SK-N-SH treated with all-trans-retinoic acid at 6 μM for 48 hours (cell line): ENCODE data around the gene LY6G5B.

Experiments used
- ATAC-seq: fragments of 200-7000 bp; cut with Tn5 transposase; 3 replicates; pipeline ENCODE4 v1.9.1; 2020; ENCODE audit warnings: mild to moderate bottlenecking, moderate library complexity
- ARNTL ChIP-seq: fragments of 450-650 bp; formaldehyde crosslinking; IDR thresholded peaks from 2 replicates; pipeline ENCODE4 v1.5.0; 2020; ENCODE audit warnings: low read depth, mild to moderate bottlenecking, moderate library complexity, borderline replicate concordance
- BACH2 ChIP-seq: fragments of 250-450 bp; sonication (Bioruptor Pico); IDR thresholded peaks from 2 replicates; pipeline ENCODE4 v1.9.0; 2021; ENCODE audit warnings: mild to moderate bottlenecking, borderline replicate concordance
- CREB5 ChIP-seq: fragments of 250-450 bp; sonication (Bioruptor Pico); IDR thresholded peaks from 2 replicates; pipeline ENCODE4 v1.5.1; 2020; ENCODE audit warnings: low read depth, mild to moderate bottlenecking, moderate library complexity
- CSDC2 ChIP-seq: fragments of 250-450 bp; sonication (Bioruptor Pico); IDR thresholded peaks from 2 replicates; pipeline ENCODE4 v1.5.0; 2020; ENCODE audit warnings: mild to moderate bottlenecking, moderate library complexity
- CSRNP3 ChIP-seq: fragments of 250-450 bp; sonication (Bioruptor Pico); IDR thresholded peaks from 2 replicates; pipeline ENCODE4 v1.5.1; 2021; ENCODE audit warnings: mild to moderate bottlenecking, moderate library complexity
- ESRRG ChIP-seq: fragments of 250-450 bp; sonication (Bioruptor Pico); IDR thresholded peaks from 2 replicates; pipeline ENCODE4 v1.6.1; 2021; ENCODE audit warnings: mild to moderate bottlenecking
- GLIS3 ChIP-seq: fragments of 250-450 bp; sonication (Bioruptor Pico); IDR thresholded peaks from 2 replicates; pipeline ENCODE4 v1.5.0; 2020; ENCODE audit warnings: mild to moderate bottlenecking, moderate library complexity
- ISL1 ChIP-seq: fragments of 250-450 bp; sonication (Bioruptor Pico); IDR thresholded peaks from 2 replicates; pipeline ENCODE4 v2.1.2; 2022; ENCODE audit warnings: mild to moderate bottlenecking, moderate library complexity
- OSR1 ChIP-seq: fragments of 250-450 bp; sonication (Bioruptor Pico); IDR thresholded peaks from 2 replicates; pipeline ENCODE4 v1.8.0; 2022; ENCODE audit warnings: moderate library complexity, mild to moderate bottlenecking, inconsistent platforms
- PATZ1 ChIP-seq: fragments of 250-450 bp; sonication (Bioruptor Pico); IDR thresholded peaks from 2 replicates; pipeline ENCODE4 v1.8.0; 2020; ENCODE audit warnings: mild to moderate bottlenecking, moderate library complexity, borderline replicate concordance
- PPARA ChIP-seq: fragments of 250-450 bp; sonication (Bioruptor Pico); IDR thresholded peaks from 2 replicates; pipeline ENCODE4 v1.5.0; 2020; ENCODE audit warnings: mild to moderate bottlenecking, borderline replicate concordance
- RARB ChIP-seq: fragments of 250-450 bp; sonication (Bioruptor Pico); IDR thresholded peaks from 2 replicates; pipeline ENCODE4 v1.8.0; 2021; ENCODE audit warnings: mild to moderate bottlenecking, moderate library complexity
- SNAI2 ChIP-seq: fragments of 250-450 bp; sonication (Bioruptor Pico); IDR thresholded peaks from 2 replicates; pipeline ENCODE4 v1.5.0; 2020; ENCODE audit warnings: mild to moderate bottlenecking, moderate library complexity
- TCF4 ChIP-seq: fragments of 250-450 bp; sonication (Bioruptor Pico); IDR thresholded peaks from 2 replicates; pipeline ENCODE4 v1.8.0; 2021; ENCODE audit warnings: mild to moderate bottlenecking, moderate library complexity, borderline replicate concordance
- TOX ChIP-seq: fragments of 250-450 bp; sonication (Bioruptor Pico); IDR thresholded peaks from 2 replicates; pipeline ENCODE4 v1.8.0; 2021; ENCODE audit warnings: mild to moderate bottlenecking, moderate library complexity, borderline replicate concordance
- ZC3H10 ChIP-seq: fragments of 250-450 bp; sonication (Bioruptor Pico); IDR thresholded peaks from 2 replicates; pipeline ENCODE4 v1.5.1; 2021; ENCODE audit warnings: mild to moderate bottlenecking, moderate library complexity
- ZFP3 ChIP-seq: fragments of 250-450 bp; sonication (Bioruptor Pico); IDR thresholded peaks from 2 replicates; pipeline ENCODE4 v1.5.0; 2020; ENCODE audit warnings: mild to moderate bottlenecking, moderate library complexity
- ZFP30 ChIP-seq: fragments of 450-650 bp; formaldehyde crosslinking; IDR thresholded peaks from 2 replicates; pipeline ENCODE4 v1.5.0; 2022; ENCODE audit warnings: mild to moderate bottlenecking, moderate library complexity
- ZNF565 ChIP-seq: fragments of 450-650 bp; formaldehyde crosslinking; conservative IDR thresholded peaks from 2 replicates; pipeline ENCODE4 v1.5.0; 2020; ENCODE audit warnings: low read depth, mild to moderate bottlenecking, moderate library complexity
- ZNF70 ChIP-seq: fragments of 450-650 bp; formaldehyde crosslinking; IDR thresholded peaks from 2 replicates; pipeline ENCODE4 v1.5.0; 2020; ENCODE audit warnings: mild to moderate bottlenecking, moderate library complexity
- ZNF8 ChIP-seq: fragments of 450-650 bp; formaldehyde crosslinking; IDR thresholded peaks from 2 replicates; pipeline ENCODE4 v1.5.0; 2020; ENCODE audit warnings: mild to moderate bottlenecking, moderate library complexity
- TF ChIP-seq, protein P1 (sequence below): fragments of 250-450 bp; sonication (Bioruptor Pico); IDR thresholded peaks from 2 replicates; pipeline ENCODE4 v1.8.0; 2021; ENCODE audit warnings: low read depth, mild to moderate bottlenecking, moderate library complexity, borderline replicate concordance
- TF ChIP-seq, protein P2 (sequence below): fragments of 250-450 bp; sonication (Bioruptor Pico); IDR thresholded peaks from 2 replicates; pipeline ENCODE4 v1.5.0; 2020; ENCODE audit warnings: mild to moderate bottlenecking, moderate library complexity

Gene LY6G5B

DNA sequence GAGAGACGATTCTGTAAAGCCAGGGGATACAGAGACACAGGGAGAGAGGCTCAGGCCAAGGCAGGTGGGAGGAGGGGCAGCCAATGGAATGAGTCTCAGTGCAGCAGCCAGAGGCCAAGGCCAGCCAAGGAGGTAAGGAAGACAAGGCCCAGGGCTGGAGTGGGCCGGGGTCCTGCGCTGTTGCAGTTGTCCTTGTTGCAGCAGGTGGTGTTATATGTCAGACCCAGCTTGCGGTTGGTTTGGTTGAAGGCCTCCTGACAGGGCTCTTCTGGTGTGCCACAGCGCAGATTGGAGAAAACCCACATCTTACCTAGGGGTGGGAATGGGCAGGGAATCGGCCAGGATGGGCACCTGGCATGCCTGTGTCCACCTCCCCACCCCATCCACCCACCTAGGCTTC lies 49.2 kb downstream of the LY6G5B start:
- ATAC-seq: no peak
- TF ChIP-seq CSRNP3 (no peak), BACH2 (CRISPR knock-in tag) (no peak), ISL1 (CRISPR knock-in tag) (no peak), ZC3H10 (CRISPR knock-in tag) (no peak)
- TF ChIP-seq, all 23 proteins: peak for 0

- ATAC-seq: no peak
- TF ChIP-seq, protein P1, sequence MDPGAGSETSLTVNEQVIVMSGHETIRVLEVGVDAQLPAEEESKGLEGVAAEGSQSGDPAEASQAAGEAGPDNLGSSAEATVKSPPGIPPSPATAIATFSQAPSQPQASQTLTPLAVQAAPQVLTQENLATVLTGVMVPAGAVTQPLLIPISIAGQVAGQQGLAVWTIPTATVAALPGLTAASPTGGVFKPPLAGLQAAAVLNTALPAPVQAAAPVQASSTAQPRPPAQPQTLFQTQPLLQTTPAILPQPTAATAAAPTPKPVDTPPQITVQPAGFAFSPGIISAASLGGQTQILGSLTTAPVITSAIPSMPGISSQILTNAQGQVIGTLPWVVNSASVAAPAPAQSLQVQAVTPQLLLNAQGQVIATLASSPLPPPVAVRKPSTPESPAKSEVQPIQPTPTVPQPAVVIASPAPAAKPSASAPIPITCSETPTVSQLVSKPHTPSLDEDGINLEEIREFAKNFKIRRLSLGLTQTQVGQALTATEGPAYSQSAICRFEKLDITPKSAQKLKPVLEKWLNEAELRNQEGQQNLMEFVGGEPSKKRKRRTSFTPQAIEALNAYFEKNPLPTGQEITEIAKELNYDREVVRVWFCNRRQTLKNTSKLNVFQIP: no peak
- TF ChIP-seq ESRRG (CRISPR knock-in tag): no peak
- TF ChIP-seq, protein P2, sequence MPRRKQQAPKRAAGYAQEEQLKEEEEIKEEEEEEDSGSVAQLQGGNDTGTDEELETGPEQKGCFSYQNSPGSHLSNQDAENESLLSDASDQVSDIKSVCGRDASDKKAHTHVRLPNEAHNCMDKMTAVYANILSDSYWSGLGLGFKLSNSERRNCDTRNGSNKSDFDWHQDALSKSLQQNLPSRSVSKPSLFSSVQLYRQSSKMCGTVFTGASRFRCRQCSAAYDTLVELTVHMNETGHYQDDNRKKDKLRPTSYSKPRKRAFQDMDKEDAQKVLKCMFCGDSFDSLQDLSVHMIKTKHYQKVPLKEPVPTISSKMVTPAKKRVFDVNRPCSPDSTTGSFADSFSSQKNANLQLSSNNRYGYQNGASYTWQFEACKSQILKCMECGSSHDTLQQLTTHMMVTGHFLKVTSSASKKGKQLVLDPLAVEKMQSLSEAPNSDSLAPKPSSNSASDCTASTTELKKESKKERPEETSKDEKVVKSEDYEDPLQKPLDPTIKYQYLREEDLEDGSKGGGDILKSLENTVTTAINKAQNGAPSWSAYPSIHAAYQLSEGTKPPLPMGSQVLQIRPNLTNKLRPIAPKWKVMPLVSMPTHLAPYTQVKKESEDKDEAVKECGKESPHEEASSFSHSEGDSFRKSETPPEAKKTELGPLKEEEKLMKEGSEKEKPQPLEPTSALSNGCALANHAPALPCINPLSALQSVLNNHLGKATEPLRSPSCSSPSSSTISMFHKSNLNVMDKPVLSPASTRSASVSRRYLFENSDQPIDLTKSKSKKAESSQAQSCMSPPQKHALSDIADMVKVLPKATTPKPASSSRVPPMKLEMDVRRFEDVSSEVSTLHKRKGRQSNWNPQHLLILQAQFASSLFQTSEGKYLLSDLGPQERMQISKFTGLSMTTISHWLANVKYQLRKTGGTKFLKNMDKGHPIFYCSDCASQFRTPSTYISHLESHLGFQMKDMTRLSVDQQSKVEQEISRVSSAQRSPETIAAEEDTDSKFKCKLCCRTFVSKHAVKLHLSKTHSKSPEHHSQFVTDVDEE: no peak
- TF ChIP-seq ZNF8: no peak
- TF ChIP-seq ISL1 (CRISPR knock-in tag): no peak
- no peak for TF ChIP-seq ARNTL (CRISPR knock-in tag)
- TF ChIP-seq ZC3H10 (CRISPR knock-in tag): no peak
- TF ChIP-seq BACH2 (CRISPR knock-in tag): no peak
- no peak for TF ChIP-seq GLIS3
- no peak for TF ChIP-seq ZNF565
- TF ChIP-seq CSDC2 (CRISPR knock-in tag): no peak
- TF ChIP-seq TCF4 (CRISPR knock-in tag): no peak
- no peak for TF ChIP-seq ZNF70 (CRISPR knock-in tag)
- no peak for TF ChIP-seq ZFP3 (CRISPR knock-in tag)
- no peak for TF ChIP-seq SNAI2 (CRISPR knock-in tag)
- TF ChIP-seq RARB (CRISPR knock-in tag): no peak
- no peak for TF ChIP-seq ZFP30 (CRISPR knock-in tag)
- no peak for TF ChIP-seq CSRNP3
These were observed 50.5 kb downstream of the LY6G5B start for GRCh38 chr6:31720196-31720770.

DNA sequence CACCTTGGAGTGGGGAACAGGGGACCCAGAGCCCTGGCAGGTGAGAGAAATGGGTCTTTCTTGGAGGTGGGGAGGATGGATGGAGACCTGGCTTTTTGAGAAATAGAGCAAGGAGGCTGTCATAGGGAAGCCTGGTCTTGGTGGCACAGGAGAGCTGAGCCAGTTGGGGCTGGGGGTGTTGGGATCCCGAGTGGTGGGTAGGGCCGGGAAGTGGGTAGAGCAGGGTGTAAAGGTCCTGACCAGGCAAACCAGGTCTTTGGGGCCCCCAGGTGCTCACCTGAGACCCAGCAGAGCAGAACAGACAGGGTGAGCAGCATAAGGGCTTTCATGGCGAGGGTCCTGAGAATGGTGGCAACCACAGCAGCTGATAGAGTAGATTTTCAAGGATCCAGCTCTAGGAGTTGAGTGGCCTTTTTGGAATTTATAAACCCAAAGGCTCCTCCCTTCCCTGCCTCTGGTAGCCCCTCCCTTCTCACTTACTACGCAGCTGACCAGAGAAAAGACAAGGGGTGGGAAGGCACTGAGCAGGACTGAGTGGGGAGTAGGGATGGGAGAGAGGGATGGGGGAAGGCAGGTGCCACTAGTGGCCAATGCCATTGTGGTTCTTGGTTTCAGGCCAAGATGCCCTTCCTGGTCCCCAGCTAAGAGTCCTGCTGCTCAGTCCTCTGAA lies 51.7 kb downstream of the LY6G5B start, which contains the start of gene LY6G6C:
LY6G6C (minus strand) TSS at position 396 of the 670 bp plus-strand sequence; CDS start at position 329, 67 bp downstream.
- no peak for ATAC-seq
- TF ChIP-seq ZFP3 (CRISPR knock-in tag) (no peak), TOX (CRISPR knock-in tag) (no peak), CSDC2 (CRISPR knock-in tag) (no peak), GLIS3 (no peak), PATZ1 (CRISPR knock-in tag) (no peak), ZNF8 (no peak), PPARA (no peak), ISL1 (CRISPR knock-in tag) (no peak), CSRNP3 (no peak), ARNTL (CRISPR knock-in tag) (no peak), OSR1 (CRISPR knock-in tag) (no peak), CREB5 (no peak), ZNF565 (no peak), RARB (CRISPR knock-in tag) (no peak), ZFP30 (CRISPR knock-in tag) (no peak)
